Right lung (tissue), 5 donors: ENCODE measurements around the gene C15orf62. TPM values are rescaled to one million over a fixed set of nuclear protein-coding genes. Genes with fewer than 3 reads are reported as not detected.
A peak's percentile ranks its signal among the peaks of the same experiment; 100 is the strongest.

Experiments used
- DNase-seq, 2 donors: peaks; one replicate each; pipeline ENCODE4 v3.0.0-alpha.2; 2013
- polyA plus RNA-seq, 5 donors: library from polyadenylated mRNA; unstranded; fragments of 120-200 nt; gene quantifications; one replicate each; pipeline versions ENCODE4 v1.2.1 to v1.2.3, GENCODE V29; 2013; ENCODE audit warnings: inconsistent platforms in 1 of 5, low replicate concordance in 1 of 5; ENCODE audit not compliant: insufficient read length in 5 of 5, insufficient read depth in 1 of 5

C15orf62 gene
- polyA plus RNA-seq, 5 donors, result 2.6 to 4.6 (median 3.8) TPM

DNA sequence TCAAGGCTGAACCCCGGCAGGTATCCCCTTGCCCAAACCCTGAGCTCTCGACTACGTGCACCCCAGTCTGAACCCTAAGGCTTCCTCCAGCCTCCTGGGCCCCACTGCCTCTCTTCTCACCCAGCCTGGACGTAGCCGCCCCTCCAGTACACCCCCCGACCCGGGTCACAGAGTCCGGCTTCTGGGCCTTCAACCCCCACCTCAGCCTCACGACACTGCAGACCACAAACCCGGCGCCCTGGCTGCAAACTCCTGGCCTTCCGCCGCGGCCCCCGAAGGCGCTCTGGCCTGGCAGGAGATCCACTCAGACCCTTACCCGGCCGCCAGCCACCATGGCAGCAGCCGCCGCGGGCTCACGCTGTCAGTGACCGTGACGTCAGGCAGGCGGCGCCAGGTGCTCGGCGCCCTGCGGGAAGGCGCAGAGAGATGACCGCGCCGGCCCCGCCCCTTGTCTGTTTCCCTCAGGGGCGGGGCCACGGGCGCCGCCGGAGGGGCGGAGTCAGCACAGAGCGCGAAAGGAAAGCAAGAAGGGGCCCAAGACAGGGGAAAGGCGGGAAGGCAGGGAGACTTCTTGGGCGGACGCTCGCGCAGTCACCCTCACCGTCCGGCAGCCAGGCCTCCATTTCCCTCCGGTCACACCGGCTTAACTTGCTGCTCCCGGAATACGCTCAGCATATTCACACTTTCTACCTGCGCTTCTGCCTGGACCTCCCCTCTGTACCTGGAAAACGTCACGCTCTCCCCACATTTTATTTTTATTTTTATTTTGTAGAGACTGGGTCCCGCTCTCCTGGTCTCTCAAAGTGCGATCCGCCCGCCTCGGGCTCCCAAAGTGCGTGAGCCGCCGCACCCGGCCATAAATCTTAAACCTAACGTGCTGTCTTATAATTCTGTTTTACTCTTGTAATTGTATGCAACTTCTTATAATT, 14.6 kb upstream of the C15orf62 start, which contains the start of gene RMDN3:
RMDN3 (minus strand) TSS at position 372 of the 929 bp plus-strand sequence. CDS start 471 bp downstream, outside the sequence.
- peak; percentile 98 for DNase-seq

DNA sequence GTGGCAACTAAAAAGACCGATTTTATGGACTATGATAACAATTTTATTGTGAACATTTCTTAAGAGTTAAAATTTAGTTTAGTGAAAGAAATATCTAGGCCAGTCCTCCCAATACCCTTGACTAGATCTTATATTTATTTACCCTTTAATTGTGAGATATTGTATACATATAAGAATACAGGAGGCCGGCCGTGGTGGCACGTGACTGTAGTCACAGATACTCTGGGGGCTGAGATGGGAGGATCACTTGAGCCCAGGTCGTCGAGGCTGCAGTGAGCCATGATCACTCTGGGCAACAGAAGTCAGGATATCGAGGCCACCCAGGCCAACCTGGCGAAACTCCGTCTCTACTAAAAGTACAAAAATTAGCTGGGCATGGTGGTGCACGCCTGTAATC, 14.0 kb upstream of the C15orf62 start:
- no peak for DNase-seq

DNA sequence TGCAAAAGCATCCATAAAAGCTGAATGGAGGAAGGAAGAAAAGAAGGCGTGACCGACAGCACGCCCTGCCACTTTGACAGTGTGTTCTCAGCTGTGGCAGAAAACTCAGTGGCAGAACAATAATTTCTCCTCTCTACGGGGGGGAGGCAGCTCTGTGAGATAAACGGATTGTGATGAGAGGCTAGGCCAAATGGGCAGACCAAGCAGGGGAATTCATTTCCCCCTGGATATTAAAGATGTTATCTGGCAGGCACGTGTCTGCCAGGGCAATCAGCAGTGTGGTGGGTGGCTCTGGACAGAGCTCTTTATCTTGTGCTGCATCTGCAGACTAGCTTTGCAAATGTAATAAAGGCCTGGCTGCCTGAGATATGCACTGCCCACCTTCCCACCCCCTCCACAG, 12.8 kb upstream of the C15orf62 start:
- no peak for DNase-seq

DNA sequence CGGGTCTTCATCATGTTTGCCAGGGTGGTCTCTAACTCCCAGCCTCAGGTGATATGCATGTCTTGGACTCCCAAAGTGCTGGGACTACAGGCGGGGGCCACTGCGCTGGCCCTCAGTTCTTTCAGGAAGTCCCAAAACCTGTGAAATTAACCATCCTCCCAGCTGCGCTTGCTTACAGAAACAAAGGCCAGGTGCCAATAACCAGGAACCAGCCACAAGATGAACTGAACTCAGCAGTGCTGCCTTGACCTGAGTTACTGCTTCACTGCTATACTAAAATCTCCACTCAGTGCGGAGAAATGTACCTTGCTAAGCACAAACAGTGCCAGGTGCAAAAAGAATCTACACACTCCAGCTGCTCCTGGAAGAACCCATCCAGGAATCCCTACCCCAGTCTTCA, 9.8 kb upstream of the C15orf62 start:
- DNase-seq, result no peak

DNA sequence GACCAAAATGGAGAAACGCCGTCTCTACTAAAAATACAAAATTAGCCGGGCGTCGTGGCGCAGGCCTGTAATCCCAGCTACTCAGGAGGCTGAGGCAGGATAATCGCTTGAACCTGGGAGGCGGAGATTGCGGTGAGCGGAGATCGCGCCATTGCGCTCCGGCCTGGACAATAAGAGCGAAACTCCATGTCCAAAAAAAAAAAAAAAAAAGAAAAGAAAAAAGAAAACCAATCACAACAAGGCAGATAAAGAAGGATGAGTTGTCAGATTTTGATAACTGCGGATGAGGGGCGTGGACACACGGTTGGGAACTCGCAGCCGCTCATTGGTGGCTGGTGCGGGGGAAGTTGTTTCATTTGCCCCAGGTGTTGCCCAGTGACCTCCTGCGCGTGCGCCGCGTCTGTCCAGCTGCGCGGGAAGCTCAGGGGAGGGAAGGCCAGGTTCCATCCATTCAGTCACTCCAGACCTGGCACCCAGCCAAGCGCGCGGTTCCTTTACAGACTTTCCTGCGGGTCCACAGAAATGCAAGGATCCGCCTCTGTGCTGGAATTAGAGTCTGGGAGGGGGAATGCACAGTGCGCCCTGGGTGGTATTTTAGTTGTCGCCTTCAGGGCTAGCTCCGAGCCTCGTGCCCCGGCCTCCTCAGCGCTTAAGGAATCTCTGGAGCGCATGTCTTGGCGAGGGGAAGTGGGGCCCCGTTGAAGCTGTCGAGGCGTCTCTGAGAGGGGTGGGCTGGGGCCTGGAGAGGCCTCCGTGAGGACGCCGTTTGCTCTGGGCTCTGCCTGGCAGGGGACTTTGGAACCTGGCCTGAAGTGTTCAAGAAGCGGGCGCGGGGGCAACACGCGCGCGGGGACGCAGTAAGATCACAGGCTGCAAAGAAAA, 6.6 kb upstream of the C15orf62 start:
- DNase-seq, result peak; percentile 74 to 79

DNA sequence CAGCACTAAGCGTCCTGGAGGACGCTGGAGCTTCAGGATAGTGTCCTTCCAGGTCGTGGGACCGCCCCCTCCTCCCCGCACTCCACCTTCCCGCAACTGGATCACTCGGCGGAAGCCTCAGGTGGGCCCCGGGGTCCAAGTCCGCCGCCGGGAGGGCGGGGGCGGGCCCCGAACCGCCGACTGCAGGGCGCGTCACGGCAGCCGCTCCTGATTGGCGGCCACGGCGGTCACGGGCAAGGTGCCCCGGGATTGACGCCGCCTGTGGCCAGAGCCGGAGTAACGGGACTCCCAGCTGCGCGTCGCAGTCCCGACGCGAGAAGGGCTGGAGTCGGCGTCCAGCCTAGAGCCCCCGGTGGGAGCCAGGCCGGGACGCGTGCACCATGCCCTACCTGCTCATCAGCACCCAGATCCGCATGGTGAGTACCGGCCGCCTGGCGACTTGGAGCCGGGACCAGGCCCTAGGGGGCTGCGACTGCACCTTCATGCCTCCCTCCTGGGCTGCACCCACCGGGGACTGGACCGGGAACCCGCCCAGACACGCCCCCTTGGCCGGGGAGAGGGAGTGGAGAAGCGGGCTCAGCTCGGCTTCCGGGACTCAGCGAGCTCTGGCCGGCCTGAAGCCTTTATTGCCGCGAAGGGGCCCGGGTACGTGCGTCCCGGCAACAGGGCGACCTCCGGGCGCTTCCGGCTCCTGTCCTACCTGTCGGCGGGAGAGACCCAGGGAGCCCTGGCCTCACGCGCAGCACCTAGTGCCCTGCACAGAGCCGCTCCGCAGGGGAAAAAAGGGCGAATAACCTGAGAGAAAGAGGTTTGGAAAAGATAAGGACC, 5.8 kb upstream of the C15orf62 start, which contains the start of gene GCHFR:
GCHFR (plus strand) TSS at position 268 of the 828 bp plus-strand sequence; CDS start at position 381, 113 bp downstream.
- peak; percentile 81 to 86 for DNase-seq

DNA sequence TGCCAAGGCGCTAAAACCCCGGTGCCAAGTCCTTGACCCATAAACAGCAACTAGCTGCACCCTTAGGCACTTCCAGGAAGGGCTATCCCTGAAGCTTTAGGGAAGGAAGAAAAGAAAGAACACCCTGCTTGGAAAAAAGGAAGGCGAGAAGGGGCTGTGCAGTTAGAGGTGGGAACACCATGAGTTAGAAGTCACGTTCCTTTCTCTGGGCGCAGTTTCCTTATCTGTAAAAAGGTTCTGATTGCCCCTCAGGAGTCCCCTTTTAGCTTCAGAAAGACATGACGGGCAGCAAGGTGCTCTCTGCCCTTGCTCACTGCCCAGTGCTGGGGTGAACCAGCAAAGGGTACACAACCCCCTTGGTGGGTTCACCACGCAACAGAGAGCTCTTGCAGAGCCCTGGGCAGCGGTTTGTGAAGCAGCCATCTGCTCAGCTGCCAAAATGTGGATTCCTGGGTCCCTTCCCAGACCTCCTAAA, 5.1 kb upstream of the C15orf62 start:
- DNase-seq, result no peak

DNA sequence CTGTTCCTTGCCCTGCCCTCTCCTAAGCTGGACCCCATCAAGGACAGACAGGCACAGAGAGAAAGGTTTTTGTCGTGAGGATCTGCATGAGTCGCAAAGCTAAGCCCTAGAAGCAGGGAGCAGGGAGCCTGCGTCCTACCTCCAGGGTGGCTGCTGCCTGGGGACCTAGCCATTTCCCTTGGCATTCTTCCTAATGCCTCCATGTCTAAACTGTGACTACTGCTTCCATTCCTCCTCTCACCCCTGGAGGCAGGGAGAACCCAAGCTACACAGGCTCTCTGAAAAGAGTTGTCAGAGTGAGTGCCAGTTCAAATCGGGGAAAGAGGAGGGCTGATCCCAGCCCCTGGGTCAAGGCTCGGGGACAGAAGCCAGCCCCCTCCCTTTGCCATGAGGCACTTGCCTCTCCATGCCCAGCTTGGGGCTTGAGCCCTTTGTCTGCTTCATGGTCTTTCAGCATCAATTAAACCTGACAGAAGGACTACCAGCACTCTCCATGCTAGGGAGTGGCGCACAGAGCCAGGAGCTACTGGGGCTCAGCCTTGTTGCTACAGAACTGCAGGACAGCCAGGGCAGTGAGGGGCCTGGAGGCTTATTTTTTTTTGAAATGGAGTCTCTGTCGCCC, 3.5 kb upstream of the C15orf62 start:
- DNase-seq, result no peak

DNA sequence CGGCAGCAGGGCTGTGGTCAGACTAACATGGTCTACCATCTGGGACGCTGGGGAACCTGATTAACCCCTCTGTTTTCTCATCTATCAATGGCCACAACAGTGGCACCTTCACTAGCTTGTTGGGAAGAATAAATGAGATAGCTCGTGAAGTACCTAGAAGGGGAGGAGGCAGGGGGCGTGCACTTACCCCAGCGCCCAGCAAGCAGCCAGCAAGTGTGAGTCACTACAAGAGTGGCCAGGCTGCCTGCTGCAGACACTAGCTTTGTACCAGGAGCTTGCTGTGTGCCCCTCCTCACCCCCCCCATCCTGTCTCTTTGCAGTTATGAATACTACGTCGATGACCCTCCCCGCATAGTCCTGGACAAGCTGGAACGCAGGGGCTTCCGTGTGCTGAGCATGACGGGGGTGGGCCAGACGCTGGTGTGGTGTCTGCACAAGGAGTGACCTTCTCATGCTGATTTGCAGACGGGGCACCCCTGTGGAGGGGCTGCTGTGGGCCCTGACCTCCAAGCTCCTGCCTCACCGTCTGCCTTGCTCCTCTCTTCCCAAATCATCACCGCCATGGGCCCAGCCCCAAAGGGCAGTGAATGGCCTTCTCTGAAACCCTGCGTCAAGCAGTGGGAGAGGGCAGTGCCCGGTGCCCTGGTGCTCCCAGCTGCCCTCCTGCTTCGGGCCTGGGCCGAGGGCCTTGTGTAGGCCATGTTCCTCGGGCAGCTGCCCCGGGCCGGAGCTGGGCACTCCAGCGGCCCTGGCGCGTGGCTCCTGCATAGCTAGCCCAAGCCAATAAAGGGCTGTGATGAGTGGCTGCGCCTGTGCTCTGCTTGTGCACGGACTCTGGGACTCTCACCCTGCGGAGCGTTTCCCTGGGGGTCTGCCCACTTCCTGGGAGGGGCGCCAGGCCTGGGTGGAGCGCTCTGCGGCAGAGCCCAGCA, 2.6 kb upstream of the C15orf62 start:
- DNase-seq, result no peak

DNA sequence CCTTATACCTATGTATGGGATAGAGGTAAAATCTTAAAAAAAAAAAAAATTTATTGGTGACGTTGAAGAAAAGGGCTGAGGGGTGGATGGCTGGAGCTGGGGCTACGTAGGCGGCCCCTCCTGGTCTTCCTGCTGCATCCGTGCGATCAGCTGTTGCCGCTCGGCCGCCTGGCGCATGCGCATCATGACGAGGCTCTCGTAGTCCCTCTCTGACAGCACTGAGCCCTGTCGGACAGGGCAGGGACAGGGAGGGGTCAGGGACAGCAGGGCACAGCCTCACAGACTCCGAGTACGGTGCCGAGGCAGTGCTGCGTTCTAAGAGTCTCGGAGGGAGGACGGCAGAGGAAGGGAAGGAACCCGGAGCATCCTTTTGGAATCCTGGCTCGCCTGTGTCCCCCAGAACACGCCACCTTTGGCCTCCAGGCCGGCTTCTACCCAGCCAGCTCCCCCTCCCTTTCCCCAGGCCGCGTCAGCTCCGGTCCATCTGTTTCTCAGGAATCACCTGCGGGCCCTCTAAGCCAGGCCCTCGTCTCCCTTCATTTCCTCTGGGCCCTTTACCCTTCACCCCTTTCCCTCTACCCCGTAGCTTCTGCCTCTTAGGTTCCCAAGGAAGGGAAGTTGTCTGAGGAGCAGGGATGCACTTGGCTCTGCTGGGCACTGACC, 1.8 kb upstream of the C15orf62 start:
- DNase-seq, result no peak

DNA sequence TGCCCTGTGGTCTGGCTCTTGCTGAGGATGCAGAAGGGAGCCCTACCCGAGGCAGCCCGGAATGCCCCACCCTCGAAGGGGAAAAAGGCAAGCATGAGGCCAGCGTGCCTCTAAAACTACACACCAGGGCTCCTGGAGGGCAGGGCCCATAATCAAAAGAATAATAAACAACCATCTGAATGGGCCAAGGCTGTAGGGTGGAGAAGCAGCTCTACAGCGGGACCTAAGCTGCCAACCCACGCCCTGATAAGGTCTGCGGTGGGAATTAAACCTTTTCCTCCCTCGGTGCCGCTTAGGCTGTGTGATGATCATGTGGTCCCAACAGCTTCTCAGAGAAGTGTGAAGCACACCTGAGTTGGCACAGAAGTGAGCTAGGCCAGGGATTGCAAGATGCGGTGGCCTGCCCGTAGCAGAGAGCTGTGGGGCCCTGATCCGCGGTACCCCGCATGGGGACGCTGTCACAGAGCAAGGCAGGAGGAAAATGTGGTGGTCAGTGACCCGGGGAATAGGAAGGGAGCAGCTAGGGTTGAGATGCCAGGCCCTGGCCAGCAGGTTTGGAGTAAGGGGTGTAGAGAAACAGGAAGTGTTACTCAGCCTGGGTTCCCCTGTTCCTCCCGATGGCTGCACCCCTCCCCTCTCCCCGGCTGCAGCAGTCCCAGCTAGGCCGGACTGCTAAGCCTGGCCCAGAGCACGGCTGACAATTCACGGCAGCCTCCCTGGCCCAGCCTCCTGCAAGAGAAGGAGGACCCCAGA, 1.1 kb upstream of the C15orf62 start:
- no peak for DNase-seq

DNA sequence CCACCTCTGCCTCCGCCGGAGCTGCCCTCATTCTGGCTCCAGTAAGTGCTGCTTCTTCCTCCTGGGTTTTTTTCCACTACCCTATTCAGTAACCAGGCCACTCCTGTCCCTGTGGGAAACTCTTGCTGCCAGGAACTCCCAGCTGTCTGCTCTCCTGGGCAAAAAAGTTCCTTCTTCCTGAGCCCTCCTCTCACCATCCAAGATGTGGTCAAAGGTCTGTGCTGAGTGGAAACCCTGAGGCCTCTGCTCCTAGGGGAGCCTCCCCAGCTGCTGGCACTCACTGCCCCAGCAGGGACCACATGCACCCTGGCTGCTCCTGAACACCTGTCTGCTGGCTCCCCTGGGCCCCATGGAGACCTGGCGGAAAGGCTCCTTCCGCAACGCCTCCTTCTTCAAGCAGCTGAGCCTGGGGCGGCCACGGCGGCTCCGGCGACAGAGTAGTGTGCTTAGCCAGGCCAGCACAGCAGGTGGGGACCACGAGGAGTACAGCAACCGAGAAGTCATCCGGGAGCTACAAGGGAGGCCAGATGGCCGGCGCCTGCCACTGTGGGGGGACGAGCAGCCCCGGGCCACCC, 454 bp downstream of the C15orf62 start:
- DNase-seq, result no peak

DNA sequence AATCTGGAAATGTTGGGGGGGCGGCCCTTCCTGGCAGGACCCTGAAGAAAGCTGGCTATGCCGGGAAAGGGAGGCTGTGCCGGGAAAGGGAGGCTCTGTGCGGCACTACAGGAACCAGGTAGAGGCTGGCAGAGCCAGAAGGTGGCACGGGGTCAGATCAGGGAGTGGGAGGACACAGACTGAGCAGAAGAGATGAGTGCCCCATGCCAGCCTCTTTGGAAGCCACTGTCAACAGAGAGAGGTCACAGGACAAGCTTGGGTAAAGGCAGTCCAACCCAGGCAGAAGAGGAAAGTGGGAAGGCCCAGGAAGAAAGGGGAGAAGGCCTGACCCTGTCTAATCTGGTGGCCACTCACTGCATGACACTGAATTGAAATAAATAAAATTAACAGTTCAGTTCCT, 1.5 kb downstream of the C15orf62 start:
- no peak for DNase-seq

DNA sequence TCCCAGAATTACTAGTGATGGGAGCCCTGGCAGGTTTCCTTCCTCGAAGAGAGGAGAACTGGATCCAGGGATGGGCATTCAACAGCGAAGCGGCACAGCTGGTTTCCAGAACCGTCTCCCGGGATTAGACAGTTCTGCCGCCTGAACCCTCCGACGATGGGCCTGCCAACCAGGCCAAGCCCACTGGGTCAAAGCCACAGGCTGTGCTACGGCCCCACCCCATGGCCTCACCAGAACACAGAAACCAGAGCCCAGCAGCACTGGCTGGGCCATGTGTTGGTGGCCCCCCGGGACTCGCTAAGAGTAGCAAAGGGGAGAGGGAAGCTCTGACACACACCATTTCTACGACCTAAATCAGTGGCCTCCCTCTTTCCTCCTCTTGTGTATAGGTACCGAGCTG, 2.2 kb downstream of the C15orf62 start:
- DNase-seq, result no peak

DNA sequence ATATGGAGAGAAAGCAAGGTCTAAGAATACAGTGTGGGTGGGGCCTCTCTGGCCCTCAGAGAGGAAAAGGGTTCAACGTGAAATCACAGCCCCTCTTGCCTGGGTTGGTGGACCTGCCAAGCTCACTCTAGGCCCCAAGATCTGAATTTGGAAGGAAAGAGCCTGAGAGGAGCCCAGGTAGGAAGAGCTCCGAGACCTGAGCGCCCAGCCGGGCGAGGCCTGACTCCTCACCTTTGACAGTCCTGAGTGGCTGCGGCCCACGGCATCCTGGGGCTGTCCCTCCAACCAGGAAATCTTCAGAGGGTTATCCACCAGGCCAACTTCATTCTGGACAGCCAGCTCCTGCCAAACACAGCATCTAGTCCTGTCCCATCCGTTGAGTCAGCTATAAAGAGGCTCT, 3.7 kb downstream of the C15orf62 start:
- no peak for DNase-seq

DNA sequence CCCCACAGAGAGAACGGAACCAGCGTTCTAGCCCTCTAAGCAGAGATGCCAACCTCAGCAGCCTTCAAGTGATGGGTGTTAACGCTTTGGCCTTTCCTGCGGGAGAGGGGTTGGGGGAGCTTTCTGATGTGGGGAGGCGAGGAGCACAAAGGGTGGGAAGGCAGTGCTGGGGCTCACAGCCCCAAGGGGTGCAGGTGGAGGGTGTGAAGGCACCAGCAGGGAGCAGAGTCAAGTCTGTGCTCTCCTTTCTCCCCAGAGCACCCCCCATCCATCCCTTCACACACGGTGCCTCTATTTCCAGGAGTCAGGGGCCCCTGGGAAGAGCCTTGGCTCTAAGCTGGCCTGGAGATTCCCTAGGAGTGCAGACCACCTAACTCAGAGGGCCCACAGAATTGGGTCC, 4.1 kb downstream of the C15orf62 start:
- no peak for DNase-seq

DNA sequence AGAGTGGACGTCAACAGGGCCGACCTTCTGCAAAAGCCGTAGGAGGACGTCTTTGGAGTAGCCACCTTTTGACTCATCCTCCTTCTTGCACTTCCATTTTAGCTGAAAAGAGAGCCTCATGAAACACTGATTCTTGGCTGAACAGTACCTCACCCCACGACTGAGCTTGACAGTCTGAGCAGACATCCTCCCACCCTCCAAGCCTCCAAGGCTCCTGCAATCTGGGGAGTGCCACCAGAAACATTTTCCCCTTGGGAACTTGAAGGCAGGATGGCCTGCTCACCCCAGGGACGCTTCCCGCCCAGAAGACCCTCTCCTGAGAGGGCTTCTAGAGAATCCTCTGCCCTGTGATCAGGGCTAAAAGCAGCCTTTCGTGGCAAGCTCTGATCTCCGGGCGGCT, 5.2 kb downstream of the C15orf62 start:
- DNase-seq, result no peak
